ENCODE data around the gene DNAAF1. TPM values are rescaled to one million over a fixed set of nuclear protein-coding genes. Genes with fewer than 3 reads are reported as not detected.

The DNAAF1 gene
- total and polyA plus RNA-seq, 2 of the 4 experiments (the other 2 are of a cell fraction): 0.05 TPM; not detected in 1

- ATAC-seq (ENCODE audit: low read depth): no peak
- Histone ChIP-seq H3K27ac (ENCODE audit: insufficient read depth, low read length) (no peak overlapping the region), H3K4me3 (ENCODE audit: insufficient read depth, low read depth, low read length) (no peak overlapping the region), H2AK9ac (replicated peaks; ENCODE audit: low read depth, low read length, poor library complexity) (no peak overlapping the region), H2BK5ac (ENCODE audit: low read depth, low read length, poor library complexity, severe bottlenecking) (no peak overlapping the region), H2BK15ac (ENCODE audit: low read depth, low read length) (no peak overlapping the region), H4K5ac (ENCODE audit: low read depth, low read length) (no peak overlapping the region), H3K4ac (ENCODE audit: low read depth, low read length) (no peak overlapping the region), H3K9me3 (ENCODE audit: control insufficient read depth, insufficient read depth, low read length) (no peaks in the 10 kb centered on the region), H3K14ac (replicated peaks; ENCODE audit: low read depth, low read length) (no peak overlapping the region), H3K9me1 (ENCODE audit: insufficient read depth, low read length) (peaks cover 8% of the 10 kb centered on the region; the same call in 1 of the 2 replicates), H2BK20ac (ENCODE audit: low read depth, low read length) (no peak overlapping the region), H3K23ac (ENCODE audit: low read depth, low read length) (no peak overlapping the region), H3K27me3 (ENCODE audit: control insufficient read depth, insufficient read depth, low read length) (no peaks in the 10 kb centered on the region), H4K20me1 (ENCODE audit: insufficient read depth, low read length) (peaks cover 21% of the 10 kb centered on the region), H4K8ac (ENCODE audit: low read depth in 2 of 2, low read length in 2 of 2) (no peak overlapping the region), H2AFZ (replicated peaks; ENCODE audit: low read length, poor library complexity) (no peak overlapping the region), H3K56ac (ENCODE audit: extremely low read depth, insufficient read depth, low read length) (no peak overlapping the region), H3K36me3 (ENCODE audit: control insufficient read depth, insufficient read depth, low read length) (peaks cover 56% of the 10 kb centered on the region), H3K4me1 (ENCODE audit: control insufficient read depth, insufficient read depth, low read length) (peaks cover 8% of the 10 kb centered on the region), H3K4me2 (ENCODE audit: low read depth, low read length) (no peak overlapping the region), H3K9ac (ENCODE audit: low read depth, low read length) (no peak overlapping the region), H2AK5ac (ENCODE audit: low read depth, low read length) (no peak overlapping the region), H3K79me1 (ENCODE audit: low read depth in 1 of 2, low read length in 2 of 2) (peaks cover 16 to 48% of the 10 kb centered on the region in 2 experiments), H3K18ac (ENCODE audit: low read depth, low read length) (no peak overlapping the region), H2BK120ac (ENCODE audit: low read depth, low read length) (no peak overlapping the region), H4K91ac (ENCODE audit: insufficient read depth, low read depth, low read length) (no peak overlapping the region)
- no peak for DNase-seq
- CTCF ChIA-PET: no interaction called here
- BruUV-seq (replicated peaks): no TSS peak
- dilution Hi-C loops (cut with HindIII; ENCODE audit: low sequenced_read_pairs, unreplicated experiment) (no loop called here), in situ Hi-C loops (cut with MboI; ENCODE audit: low sequenced_read_pairs) (no loop called here), intact Hi-C loops (cut with micrococcal nuclease) (no loop called here)
- POLR2A ChIA-PET (ENCODE audit: unreplicated experiment): no interaction called here
- no peak for TF ChIP-seq POLR2A (IDR thresholded peaks at IDR 0.05; ENCODE audit: low read depth, low read length)
- no peak for TF ChIP-seq MAZ (IDR thresholded peaks at IDR 0.05; ENCODE audit: borderline replicate concordance, low read depth, low read length)
- TF ChIP-seq NFE2L2 (IDR thresholded peaks at IDR 0.05; ENCODE audit: low read depth, low read length): no peak
- no peak for TF ChIP-seq RAD21 (IDR thresholded peaks at IDR 0.05; ENCODE audit: low read length)
- TF ChIP-seq CTCF (conservative IDR thresholded peaks at IDR 0.05; ENCODE audit: low read depth, low read length): no peak
- no peak for TF ChIP-seq SMC3 (IDR thresholded peaks at IDR 0.05; ENCODE audit: low read depth, low read length)
- TF ChIP-seq RFX5 (IDR thresholded peaks at IDR 0.05; ENCODE audit: low read depth, low read length): no peak
- TF ChIP-seq CHD1 (IDR thresholded peaks at IDR 0.05; ENCODE audit: low read depth, low read length): no peak
- no peak for TF ChIP-seq MXI1 (IDR thresholded peaks at IDR 0.05; ENCODE audit: borderline replicate concordance, low read depth, low read length)
- TF ChIP-seq USF2 (IDR thresholded peaks at IDR 0.05; ENCODE audit: low read depth, low read length): no peak
- TF ChIP-seq CEBPB (IDR thresholded peaks at IDR 0.05; ENCODE audit: low read depth, low read length): no peak
- no peak for TF ChIP-seq MAFK (IDR thresholded peaks at IDR 0.05; ENCODE audit: low read depth, low read length)
- TF ChIP-seq BHLHE40 (IDR thresholded peaks at IDR 0.05; ENCODE audit: low read depth, low read length): no peak
- TF ChIP-seq FOS (IDR thresholded peaks at IDR 0.05; ENCODE audit: low read depth, low read length): no peak
- no peak for TF ChIP-seq RCOR1 (IDR thresholded peaks at IDR 0.05; ENCODE audit: insufficient replicate concordance, low read length)
- no peak for TF ChIP-seq ELK1 (IDR thresholded peaks at IDR 0.05; ENCODE audit: borderline replicate concordance, low read depth, low read length)
- WGBS, 2 experiments (ENCODE audit: extremely low coverage in 2 of 2, insufficient read length in 1 of 2): 90% methylated on average over 2 of the region's 18 CpGs; no CpG with 5 or more reads in 1 of the 2 experiments
These were observed 37.0 kb downstream of the DNAAF1 start for GRCh38 chr16:84182104-84182503.
